ENCODE measurements around the gene SSBP3.

DNA sequence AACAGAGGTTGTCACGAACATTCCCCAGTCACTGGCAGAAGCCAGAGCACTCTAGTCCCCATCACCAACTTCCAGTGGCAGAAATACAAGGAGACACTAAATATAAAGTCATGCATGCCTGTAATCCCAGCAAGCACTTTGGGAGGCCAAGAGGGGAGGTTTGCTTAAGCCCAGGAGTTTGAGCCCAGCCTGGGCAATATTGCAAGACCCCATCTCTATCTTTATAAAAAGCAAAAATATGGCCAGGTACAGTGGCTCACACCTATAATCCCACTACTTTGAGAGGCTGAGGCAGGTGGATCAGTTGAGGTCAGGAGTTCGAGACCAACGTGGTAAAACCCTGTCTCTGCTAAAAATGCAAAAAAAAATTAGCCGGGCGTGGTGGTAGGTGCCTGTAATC, 212.7 kb downstream of the SSBP3 start:
- TF ChIP-seq, protein P1, sequence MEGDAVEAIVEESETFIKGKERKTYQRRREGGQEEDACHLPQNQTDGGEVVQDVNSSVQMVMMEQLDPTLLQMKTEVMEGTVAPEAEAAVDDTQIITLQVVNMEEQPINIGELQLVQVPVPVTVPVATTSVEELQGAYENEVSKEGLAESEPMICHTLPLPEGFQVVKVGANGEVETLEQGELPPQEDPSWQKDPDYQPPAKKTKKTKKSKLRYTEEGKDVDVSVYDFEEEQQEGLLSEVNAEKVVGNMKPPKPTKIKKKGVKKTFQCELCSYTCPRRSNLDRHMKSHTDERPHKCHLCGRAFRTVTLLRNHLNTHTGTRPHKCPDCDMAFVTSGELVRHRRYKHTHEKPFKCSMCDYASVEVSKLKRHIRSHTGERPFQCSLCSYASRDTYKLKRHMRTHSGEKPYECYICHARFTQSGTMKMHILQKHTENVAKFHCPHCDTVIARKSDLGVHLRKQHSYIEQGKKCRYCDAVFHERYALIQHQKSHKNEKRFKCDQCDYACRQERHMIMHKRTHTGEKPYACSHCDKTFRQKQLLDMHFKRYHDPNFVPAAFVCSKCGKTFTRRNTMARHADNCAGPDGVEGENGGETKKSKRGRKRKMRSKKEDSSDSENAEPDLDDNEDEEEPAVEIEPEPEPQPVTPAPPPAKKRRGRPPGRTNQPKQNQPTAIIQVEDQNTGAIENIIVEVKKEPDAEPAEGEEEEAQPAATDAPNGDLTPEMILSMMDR (IDR thresholded peaks at IDR 0.05; ENCODE audit: low read depth, low read length): no peak
- TF ChIP-seq EZH2phosphoT487 (IDR thresholded peaks at IDR 0.05; ENCODE audit: low read depth): no peak
